G401.6 (cell line): Measurements from ENCODE around the gene COPS6.
A peak's percentile ranks its signal among the peaks of the same experiment; 100 is the strongest.
"Not testable (repeated sequence)": the region's sequence is repeated elsewhere in the genome, so short reads cannot be mapped to it uniquely, and the experiment has no call there.

Experiments
- FAIRE-seq: peaks from 2 replicates; lab custom pipeline; 2012; peaks lifted over from hg19 to GRCh38; lab: Jason Lieb, UNC

Gene COPS6

DNA sequence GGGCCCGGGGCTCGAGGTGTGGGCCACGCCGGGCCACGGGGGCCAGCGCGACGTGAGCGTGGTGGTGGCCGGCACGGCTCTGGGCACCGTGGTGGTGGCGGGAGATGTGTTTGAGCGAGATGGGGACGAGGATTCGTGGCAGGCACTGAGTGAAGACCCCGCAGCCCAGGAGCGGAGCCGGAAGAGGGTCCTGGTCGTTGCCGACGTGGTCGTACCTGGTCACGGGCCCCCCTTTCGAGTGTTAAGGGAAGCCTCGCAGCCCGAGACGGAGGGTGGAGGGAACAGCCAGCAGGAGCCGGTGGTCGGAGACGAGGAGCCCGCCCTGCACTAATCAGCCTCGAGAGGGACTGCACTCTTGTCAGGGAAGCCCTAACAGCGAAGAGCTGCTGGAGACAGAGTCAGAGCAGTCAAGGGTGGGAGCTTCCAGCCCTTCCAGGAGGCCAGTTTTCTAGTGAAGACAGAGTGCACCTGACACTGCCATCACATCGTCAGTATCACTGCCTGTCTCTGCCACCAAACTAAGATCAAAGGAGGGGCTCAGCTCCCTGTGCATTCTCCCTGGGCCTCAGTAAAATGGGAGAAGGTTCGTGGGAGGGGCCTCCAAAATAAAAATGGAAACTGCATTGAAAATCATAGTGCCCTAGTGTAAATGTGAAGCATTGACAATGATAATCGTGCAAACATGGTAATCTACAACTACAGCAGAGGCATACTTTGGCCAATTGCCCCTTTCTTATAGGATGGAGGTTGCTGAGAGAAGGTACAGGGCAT lies 39.3 kb downstream of the COPS6 start:
- FAIRE-seq = no peak

DNA sequence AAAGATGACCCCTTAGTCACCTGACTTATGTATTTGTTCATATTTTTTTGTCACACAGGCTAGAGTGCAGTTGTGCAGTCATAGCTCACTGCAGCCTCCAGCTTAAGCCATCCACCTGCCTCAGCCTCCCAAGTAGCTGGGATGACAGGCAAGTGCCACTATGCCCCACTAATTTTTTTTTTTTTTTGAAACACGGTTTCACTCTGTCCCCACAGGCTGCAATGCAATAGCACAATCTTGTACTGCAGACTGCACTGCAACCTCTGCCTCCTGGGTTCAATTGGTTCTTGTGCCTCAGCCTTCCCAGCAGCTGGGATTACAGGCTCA lies 39.8 kb downstream of the COPS6 start:
- FAIRE-seq = no peak

DNA sequence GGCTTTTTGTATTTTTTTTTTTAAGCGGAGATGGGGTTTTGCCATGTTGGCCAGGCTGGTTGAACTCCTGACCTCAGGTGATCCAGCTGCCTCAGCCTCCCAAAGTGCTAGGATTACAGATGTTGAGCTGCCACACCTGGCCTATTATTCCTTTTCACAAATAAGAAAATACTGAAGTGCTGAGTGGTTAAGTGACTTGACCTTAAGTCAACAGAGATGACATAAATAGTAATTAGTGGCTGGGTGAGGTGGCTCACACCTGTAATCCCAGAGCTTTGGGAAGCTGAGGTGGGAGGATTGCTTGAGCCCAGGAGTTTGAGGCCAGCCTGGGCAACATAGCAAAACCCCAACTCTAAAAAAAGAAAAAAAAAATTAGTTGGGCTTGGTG lies 41.4 kb downstream of the COPS6 start:
- not testable (repeated sequence) for FAIRE-seq

DNA sequence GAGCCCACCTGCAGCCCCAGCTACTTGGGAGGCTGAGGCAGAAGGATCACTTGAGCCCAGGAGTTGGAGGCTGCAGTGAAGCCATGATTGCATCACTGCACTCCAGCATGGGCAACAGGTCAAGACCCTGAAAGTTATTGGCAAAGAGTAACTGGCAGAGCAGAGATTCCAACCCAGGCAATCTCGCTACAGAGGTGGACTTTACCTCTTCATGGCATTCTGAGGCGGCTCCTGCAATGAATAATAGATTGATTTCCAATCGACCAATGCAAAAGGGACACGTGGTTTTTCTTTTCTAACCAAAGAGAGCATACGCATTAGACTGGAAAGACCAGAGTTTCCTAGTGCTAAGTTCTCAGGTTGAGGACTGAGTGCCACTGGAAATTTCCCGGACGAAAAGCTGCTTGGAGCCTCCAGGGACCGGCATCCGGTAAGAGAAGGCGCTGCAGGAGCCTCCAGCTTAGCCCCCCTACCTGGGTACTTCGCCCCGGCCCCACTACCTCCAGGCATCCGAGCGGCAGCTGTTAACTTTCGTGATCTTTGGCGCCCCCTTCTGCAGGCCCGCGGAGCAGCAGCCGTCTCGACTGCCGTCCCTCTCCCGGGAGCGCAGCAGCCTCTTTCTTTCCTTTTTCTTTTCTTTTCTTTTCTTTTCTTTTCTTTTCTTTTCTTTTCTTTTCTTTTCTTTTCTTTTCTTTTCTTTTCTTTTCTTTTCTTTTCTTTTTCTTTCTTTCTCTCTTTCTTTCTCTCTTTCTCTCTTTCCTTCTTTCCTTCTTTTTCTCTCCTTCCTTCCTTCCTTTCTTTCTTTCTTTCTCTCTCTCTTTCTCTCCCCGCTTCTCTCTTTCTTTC lies 42.1 kb downstream of the COPS6 start:
- FAIRE-seq = peak; percentile 52

DNA sequence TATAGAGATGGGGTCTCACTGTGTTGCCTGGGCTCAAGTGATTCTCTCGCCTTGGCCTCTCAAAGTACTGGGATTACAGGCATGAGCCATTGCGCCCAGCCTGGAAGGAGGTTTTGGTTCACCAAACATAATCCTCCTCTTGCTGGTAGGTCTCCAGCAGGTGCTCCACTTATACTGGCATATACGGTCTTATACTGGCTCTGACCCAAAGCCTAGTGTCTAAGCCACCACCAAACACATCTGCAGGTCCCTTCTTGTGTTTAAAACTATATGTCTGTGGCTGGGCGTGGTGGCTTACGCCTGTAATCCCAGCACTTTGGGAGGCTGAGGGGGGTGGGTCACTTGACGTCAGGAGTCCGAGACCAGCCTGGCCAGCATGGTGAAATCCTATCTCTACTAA lies 43.4 kb downstream of the COPS6 start:
- FAIRE-seq = no peak

DNA sequence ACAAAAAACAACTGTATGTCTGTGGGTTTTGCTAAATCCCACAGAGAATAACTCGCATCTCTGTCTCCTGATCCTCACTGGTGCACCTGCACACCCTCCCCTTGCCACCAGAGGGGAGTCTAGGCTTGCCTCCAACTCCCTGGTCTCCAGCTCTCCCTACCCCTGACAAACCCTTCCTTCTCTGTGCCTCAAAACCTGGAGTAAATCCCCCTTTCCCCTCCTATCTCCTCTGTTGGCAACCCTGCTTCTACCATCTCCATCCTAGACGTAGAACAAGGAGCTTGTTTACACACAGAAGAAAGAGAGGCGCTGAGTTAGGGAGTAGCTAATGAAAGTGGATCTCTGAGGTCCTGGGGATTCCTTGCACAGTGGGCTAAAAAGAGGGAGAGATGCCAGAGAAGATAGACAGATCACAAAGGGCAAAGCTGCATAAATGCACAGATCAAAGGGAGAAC lies 44.0 kb downstream of the COPS6 start:
- FAIRE-seq = peak; percentile 62

DNA sequence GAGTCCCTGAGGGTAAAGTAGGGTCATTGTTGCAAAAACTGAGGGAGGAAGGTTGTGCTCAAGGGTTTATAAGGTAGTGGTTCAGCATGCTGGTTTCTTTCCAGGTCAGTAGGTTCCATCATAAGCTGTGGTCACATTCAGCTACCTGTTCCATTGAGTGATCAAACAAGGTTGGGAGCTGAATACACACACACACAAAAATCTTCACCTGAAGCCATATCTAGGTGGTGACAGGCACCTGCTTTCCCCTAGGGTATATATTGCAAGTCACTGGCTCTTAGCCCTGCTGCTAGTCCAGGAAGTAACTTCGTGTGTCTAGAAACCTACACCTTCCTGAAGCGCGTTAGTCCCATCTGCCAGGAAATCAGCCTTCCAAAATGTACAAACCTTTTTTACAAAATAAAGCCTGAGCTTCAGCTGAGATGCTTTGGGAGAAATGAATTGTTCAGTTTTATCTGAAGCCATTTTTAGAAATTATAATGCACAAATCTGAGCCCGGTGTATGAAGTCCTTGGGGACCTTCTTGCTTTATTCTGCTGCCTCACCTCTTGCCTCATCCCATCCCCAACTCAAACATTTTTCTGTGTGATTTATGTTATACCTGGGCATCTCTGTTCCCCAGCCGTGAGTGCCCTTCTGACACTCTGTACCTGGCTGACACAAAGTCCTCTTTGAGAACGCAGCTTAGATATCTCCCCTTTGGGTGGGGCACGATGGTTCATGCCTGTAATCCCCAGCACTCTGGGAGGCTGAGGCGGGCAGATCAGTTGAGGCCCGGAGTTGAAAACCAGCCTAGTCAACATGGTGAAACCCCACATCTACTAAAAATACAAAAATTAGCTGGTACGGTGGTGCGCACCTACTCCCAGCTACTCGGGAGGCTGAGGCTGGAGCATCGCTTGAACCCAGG lies 49.3 kb downstream of the COPS6 start:
- FAIRE-seq = no peak

DNA sequence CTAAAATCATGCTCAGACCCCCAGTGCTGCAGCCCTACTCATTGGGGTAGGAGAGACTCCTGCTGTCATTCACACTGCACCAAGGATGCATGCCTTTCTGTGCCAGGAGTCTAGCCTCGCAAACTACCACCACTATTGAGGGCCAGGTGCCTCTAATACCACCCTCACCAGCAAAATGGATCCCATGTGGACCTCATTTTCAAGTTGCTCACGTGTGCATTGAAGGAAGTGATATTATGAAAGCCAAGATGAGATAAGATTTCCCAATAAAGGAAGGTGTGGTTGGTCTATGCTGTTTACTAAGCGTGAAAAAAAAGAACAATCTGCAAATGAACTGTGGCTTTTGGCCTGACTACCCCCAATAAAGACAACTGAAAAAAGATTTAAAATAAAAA lies 52.8 kb downstream of the COPS6 start:
- no peak for FAIRE-seq
